ENCODE measurements around the gene HLF.

The HLF gene

DNA sequence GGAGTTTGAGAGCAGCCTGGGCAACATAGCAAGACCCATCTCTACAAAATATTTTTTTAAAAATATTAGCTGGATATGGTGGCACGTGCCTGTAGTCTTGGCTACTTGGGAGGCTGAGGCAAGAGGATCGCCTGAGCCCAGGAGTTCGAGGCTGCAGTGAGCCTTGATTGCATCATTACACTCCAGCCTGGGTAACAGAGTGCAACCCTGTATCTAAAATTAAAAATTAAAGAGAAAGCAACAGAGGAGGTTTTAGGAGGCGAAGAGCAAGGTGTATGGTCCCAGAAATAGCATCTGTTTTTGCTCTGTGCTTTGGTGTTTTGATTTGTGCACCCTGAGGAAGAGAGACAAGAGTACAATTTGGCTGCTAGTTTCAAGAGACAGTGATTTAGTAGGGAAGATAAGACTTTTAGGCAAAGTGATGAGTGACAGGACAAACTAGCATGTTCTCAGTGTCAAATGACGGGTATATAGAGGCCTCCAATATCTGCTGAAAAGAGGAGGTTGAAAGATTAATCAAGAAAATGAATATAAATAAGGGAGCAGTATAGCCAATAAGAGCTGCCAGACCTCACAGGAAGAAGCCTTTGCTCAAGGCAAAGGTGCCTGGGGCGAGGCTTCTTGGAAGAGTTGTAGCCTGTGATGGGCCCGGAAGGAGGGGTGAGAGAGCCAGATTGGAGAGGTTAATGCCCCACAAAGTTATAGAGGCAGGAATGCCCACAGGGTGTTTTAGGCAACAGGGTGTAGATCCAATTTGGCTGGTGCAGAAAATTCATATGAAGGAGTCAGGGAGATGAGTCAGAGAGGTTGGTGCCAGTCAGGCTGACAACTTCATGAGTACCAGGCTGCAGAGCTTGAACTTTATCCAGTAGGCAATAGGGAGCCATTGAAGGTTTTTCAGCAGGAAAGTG, 11.4 kb downstream of the HLF start:
- no peak for DNase-seq

DNA sequence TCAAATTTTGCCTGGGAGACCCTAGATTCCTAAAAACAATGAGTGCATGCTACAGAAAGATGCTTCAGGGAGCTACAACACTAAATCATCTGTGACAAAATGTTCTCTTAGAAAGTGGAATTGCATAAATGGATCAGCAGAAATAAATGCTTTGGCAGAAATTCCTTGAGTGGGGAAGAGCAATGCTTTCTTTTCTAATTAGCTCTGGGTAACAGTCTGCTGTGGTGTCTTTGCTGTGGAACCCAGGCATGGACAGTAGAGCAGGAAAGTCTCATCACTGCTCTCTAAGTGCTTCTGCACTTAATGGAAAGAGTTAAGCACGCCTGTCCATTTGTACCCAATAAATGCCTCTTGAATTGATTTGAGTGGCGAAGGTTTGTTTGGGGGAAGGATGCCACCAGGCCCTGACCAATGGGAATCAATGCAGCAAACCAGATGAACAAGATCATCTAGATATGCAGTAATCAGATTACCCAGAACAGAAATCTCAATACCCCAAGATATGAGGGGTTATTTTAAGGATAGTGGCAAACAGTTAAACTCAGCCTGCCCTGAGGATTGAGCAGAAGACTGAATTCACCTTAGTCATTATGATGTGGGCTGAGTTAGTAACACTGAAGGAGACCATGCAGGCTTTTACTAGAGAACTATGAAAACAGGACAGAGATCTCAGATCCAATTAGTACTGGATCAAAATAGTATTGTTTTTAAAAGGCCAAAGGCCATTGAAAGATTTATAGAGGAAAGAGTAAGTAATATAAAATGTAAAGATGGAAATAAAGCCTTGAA, 13.6 kb downstream of the HLF start:
- DNase-seq = no peak

DNA sequence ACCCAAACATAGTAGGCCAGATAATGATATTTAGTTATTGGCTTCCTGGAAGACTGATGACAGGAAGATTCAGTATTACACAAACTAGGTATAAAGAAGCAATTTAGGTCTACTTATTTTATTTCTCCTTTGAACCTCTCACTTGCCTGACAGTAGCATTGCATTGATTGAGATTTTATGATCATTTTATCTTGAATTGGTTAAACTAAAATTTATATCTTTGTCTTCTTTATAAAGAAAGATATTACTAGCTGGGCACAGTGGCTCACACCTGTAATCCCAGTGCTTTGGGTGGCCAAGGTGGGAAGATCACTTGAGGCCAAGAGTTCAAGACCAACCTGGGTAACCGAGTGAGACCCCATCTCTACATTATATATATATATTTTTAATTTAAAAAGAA, 14.4 kb downstream of the HLF start:
- DNase-seq = no peak

DNA sequence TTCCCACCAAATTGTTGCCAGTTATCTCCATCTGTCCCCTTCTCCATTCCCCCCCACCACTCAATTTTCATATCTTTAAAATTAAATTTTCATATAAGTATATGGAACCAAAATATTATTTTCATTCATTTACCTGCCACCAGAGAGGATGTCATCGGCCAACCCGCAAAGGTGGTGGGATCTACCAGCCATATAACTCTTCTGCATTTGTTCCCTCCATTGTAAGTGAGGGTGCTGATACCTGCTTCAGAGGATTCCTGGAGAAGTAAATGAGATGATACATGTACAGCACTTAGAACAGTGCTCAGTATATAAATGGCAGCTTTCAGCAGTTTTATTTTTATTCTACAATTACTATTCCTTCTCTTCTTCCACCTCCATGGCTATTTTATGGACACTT, 15.0 kb downstream of the HLF start:
- DNase-seq = no peak

DNA sequence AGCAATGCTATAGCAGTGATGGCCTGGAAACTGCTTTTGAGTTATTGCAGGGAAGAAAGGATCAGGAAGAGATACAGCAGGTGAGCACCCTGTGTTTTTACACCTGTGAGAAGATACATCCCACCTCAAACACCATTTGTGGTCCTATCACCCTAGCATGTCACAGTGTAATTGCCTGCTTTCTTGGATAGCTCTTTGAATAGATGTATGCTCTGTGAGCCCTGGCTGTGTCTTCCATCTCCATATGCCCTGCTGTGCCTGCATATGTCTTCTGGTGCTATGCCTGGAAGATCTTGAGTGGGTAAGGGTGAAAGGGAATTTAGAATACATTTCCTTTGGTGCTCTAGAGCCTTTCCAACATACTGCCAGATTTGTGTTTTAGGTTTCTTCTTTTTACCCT, 15.5 kb downstream of the HLF start:
- no peak for DNase-seq

DNA sequence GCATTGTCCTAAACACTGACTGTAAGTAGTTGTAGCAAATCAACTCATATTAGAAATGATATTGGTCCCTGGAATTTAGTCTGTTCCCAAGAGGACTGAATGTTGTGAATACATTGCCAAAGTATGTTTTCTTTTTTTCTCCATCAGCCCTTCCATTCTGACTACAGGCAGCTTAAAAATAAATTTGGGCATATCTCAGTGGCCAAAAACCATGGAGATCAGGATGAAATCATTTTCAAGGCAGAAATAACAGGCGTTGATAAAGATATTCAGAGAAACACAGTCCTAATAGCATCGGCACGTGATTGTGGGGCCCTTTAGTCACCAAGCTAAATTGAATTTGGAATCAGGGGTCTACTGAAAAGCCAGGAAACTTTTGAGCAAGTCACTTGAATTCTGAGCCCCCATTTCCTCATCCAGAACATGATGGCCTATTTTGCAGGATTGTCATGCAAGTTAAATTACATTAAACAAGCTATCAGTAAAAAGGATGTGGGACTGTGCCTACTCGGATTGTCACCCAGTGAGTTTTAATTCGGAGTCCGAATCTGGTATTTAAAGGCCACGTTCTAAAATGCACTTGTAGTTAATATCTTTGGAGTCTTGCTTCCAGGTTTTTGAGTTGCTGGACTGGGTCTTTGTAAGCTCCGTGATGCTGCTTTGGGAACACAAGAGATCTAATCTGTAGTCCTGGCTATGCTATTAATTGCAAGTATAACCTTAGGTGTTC, 17.1 kb downstream of the HLF start:
- no peak for DNase-seq

DNA sequence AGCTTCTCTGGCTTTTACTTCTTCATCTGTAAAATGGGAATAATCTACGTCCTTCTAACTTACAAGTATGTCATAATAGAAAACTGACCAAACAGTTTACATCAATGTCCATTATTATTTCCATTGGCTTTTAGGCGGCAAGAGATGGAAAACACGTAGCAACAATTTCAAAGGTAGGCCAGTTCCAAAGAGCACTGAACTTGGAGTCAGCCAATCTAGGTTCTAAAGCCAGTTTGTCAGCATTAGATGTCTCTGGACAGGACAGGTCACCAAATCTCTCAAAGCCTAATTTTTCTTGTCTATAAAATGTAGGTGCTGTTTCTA, 17.6 kb downstream of the HLF start:
- no peak for DNase-seq

DNA sequence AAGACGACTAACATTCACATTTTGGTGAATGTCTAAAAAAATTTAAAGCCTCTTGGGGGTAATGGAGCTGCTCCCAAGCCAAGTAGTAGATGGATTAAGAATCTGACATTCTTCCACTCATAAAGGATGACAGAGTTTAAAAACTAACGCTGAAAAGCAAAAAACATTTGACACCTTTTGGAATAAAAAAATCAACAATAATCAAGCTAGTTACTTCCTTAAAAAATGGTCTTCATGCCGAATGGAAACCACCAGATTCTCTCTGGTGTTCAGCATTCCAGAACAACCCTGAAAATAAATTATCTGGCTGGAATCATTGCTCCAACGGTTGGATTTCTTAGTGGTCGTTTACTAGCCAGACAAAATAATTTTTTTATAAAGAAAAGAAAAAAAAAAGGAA, 18.0 kb downstream of the HLF start:
- no peak for DNase-seq

DNA sequence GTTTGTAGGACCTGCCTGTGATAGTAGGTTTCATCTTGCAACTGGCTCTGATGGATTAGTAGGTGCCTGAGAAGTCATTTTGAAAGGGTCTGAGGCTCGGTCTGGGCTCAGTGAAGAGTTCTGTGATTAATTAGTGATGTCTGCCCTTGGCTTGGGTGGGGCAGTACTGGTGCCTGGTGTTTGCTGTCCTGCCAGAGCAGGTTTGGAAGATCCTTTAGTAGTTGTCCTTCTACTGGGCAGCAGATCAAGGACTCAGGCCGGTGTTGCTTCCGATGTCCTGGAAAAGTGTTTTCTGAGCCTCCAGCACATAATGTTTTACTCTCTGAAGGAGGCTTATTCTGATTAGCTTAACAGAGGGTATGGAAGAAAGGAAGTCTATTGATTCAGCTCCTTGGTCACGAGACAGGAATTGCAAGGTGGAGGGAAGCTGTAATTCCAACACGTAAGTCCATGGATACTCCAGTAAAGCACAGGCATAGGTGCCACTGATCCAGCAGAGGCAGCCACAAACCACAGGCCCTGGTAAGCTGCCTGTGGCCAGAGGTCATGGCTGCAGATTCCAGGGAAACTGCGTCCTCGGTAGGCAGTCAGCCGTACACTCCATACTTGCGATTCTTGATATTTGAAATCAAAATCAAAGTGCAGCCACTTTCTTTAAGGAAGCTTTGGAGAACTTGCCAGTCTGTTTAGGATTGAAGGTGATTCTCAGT, 18.7 kb downstream of the HLF start:
- no peak for DNase-seq

DNA sequence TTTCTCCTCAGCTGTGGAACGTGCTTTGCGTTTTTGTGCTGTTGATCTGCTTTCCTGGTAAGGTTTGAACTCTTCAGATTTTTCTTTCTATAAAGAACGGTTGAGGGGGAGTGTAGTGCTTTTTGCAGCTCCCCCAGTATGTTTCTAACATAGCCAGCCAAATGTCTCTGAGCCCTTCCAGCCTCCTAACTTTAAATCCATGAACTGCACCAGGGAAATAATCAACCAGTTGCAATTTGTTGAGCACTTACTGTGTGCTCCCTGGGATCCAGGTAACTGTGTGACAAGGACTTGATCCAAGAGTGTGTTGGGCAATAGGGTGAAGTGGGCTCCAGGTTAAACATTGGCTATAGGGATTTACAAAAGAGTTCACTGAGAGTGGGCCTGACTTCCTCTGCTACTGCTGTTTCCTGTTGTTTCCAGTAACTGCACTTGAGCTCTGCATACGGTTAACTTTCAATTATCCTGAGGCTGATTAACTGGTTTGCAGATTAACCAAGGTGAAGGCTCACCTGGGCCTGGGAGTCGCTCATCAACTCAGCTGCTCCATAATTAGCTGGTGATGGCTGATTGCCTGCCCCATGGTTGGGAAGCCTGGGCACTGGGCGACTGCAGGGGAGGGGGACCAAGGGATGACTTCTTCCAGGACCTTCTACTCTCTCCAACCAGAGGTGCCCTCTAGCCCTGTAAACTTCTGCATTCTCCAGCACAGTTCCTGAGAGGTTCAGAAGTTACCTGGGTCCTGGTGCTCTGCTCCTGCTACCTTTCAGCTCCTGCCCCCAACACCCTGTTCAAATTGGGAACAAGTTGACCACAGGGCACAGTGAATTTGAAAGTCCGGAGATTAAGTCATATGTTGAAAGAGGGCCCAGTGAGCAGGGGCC, 19.5 kb downstream of the HLF start:
- no peak for DNase-seq

DNA sequence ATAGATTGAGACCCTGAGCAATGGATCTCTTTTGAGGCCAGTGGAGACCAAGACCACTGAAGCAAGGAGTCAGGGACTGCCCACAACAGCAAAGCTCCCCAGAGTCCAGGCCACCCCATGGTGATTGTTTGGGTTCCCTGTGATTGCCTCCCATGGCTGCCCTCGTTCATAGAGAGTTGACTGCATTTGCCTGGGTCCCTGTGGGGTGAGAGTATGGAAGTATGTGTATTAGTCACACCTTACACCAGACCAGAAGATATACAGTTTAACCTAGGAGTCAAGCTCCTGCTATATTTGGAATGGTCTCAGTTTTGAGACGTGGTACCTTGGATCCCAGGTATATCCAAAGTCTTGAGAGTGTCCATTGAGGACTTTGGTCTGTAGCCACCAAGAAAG, 20.2 kb downstream of the HLF start:
- DNase-seq = no peak

DNA sequence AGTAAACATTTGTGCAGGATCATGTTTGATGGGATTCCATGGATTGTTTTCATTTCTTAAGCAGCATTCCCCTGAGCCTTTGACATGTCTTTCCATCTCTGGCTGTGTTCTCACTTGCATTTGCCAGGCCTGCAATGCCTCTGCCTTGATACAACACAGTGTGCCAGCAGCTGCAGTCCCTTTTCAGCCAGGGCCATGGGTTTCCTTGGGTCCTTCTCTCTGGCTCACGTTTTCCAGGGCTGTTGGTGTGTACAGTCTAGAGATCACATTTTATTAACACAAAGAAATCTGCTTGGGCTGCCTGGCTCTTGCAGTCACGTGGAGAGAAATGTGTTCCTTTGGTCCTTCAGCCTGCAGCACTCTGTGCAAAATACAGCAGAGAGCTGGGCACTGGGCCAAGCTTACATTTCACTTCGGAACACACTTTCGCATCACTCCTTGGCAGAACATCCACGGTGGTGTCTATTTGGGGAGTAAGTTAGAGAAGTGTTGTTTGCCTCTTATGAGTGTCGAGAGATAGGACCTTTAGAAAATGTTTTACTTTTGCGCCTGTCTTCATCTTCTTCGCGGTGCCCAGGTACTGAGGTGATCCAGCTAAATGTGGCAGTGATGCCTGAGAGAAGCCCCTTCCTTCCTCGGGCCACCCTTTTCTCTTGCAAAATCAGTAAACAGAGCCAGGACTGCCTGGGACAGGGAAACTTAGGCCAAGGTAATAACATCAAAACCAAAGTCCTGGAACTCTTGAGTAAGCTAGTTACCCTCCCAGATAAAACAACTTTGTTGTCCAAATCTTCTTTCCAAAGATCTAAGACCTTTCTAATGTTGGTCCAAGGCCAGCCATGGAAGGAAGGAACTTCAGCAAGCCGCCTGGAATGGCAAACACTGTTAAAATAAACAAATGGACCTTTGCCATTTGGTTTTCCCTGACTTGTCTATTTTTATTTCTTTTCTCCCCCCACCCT, 20.9 kb downstream of the HLF start:
- no peak for DNase-seq

DNA sequence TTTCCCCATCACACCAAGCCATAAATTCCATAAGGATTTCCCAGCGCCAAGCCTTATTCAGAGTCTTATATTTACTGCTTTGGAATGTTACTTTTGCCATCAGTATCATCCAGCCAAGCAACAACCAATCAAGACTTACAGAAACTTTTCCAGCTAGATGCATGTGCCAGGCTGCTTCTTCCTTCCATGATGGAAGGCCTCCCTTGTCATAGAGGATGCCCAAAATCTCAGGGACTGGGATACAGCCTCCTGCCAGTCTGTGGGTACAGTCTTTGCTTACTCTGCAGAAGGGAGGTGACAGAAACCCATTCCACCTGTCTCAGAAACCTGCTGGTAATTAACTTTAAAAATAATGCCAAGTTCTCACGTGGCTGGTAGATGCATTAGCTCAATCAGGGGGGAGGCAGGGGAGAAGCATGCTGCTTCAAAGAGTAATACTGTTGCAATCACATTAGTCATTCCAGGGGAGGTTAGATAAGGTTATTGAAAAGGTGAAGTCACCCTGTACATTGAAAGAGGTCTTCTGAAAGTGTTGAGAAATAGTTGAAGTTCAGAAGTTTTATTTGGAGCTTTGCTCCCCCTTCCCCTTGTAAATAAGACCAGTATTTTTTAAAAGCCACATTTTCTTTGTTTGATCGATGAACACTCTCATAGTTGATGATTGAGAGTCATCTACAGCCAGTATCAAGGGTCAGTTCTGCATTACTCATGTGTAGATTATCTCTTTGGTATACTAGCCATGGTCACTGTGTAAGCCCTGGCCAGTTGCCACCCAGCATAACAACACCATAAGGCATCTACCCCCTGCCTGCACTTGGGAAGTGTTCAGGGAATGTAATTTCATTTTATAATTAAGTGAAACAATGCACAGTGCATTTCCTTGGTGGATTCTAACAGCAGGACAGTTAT, 22.2 kb downstream of the HLF start:
- no peak for DNase-seq

DNA sequence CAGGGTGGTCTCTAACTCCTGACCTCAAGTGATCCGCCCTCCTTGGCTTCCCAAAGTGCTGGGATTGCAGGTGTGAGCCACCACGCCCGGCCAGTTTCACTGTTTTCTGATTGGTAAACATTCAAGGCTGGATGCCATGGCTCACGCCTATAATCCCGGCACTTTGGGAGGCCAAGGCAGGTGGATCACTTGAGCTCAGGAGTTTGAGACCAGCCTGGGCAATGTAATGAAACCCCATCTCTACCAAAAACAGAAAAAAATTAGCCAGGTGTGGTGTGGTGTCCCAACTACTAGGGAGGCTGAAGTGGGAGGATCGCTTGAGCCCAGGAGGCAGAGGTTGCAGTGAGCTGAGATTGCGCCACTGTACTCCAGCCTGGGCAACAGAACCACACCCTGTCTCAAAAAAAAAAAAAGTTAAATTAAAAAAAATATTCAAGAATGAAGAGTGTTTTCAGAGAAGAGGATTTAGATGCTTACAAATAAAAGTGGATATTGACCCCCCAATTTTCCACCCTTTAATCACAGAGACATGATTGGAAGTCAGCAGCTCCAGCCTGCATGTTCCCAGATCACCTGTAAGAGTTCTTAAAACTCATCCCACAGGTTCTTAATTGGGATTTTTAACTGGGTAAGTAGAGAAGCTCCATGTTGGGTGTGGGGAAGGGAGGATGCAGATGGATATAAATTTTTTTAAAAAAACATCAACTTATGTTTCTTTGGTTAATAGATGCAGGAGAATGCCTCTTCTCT, 23.8 kb downstream of the HLF start:
- DNase-seq = no peak

DNA sequence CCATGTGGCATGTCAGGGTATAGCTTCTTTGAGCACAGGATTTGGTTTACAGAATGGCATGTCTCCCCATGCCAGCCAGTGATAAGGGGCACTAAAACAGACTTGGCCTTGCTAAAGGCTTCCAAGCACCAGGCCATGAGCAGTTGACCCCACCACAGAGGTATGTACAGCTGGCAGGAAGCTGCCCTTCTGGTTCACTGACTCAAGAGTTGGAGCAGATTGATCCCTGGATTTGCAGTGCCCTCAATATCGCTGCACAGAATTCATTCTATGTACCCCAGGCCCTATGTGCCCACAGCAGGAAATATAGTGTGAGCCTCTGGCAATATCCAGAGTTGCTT, 24.3 kb downstream of the HLF start:
- no peak for DNase-seq

DNA sequence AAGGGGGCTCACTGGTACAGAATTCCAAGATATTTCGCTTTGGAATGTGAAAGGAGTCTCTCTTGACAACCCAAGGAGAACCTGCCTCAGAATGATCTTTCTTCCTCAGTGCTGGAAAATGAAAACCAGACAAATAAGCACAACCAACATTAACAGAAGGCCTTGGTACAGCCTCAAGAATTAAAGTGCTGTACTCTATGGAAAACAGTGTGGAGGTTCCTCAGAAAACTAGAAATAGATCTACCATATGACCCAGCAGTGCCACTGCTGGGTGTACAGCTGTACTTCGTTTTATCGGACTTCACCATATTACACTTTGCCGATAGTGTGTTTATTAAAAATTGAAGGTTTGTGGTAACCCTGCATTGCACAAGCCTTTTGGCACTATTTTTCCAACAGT, 25.2 kb downstream of the HLF start:
- DNase-seq = no peak

DNA sequence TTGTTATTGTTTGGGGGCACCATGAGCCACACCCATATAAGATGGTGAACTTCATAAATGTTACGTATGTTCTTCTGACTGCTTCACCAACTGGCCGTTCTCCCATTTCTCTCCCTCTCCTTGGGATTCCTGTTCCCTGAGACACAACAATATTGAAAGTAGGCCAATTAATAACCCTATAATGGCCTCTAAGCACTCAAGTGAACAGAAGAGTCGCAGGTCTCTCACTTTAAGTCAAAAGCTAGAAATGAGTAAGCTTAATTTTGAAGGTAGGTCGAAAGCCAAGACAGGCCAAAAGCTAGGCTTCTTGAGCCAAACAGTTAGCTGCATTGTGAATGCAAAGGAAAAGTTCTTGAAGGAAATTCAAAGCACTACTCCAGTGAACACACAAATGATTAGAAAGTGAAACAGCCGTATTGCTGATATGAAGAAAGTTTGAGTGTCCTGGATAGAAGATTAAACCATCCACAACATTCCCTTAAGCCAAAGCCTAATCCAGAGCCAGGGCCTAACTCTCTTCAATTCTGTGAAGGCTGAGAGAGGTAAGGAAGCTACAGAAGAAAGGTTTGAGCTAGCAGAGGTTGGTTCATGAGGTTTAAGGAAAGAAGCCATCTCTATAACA, 25.8 kb downstream of the HLF start:
- no peak for DNase-seq

DNA sequence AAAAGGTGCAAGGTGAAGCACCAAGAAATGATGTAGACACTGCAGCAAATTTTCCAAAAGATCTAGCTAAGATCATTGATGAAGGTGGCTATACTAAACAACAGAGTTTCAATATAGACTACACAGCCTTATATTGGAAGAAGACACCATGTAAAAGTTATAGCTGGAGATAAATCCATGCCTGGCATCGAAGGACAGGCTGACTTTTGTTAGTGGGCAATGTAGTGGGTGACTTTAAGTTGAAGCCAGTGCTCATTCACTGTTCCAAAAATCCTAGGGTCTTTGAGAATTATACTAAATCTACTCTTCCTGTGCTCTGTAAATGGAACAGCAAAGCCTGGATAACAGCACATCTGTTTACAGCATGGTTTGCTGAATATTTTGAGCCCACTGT, 26.4 kb downstream of the HLF start:
- no peak for DNase-seq

DNA sequence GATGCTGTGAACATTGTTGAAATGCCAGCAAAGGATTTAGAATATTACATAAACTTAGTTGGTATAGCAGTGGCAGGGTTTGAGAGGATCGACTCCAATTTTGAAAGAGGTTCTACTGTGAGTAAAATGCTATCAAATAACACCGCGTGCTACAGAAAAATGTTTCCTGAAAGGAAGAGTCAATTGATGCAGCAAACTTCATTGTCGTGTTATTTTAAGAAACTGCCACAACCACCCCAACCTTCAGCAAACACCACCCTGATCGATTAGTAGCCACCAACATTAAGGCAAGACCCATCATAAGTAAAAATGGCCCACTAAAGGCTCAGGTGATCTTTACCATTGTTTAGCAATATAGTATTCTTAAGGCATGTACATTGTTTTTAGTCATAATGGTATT, 27.3 kb downstream of the HLF start:
- DNase-seq = no peak

All from CD4-positive, alpha-beta T cell treated with Interleukin-4 for 1 hour (primary cell).